ENCODE results near the gene VAT1L.

- TF ChIP-seq CTCF (IDR thresholded peaks at IDR 0.05) = peak; percentile 80 to 94 (median 88)
- no peak for TF ChIP-seq POLR2A (IDR thresholded peaks at IDR 0.05)
Observed at GRCh38 chr16:78002915-78003538, 214.7 kb downstream of the VAT1L start.

All from adrenal gland (tissue), 5 donors.